Esophagus (tissue), 2 donors: ENCODE data around the gene SOHLH2. TPM values are rescaled to one million over a fixed set of nuclear protein-coding genes. Genes with fewer than 3 reads are reported as not detected.

ENCODE experiments used
- H3K27ac ChIP-seq, 2 donors: one replicate each; pipeline ENCODE4 v1.5.1; 2013; ENCODE audit warnings: low read depth in 2 of 2, mild to moderate bottlenecking in 2 of 2, inconsistent platforms in 1 of 2, low read length in 1 of 2, moderate library complexity in 1 of 2
- H3K27me3 ChIP-seq, 2 donors: one replicate each; pipeline ENCODE4 v1.6.1; 2013; ENCODE audit warnings: low read length in 2 of 2, control low read depth in 1 of 2, mild to moderate bottlenecking in 1 of 2; ENCODE audit not compliant: insufficient read depth in 2 of 2, control insufficient read depth in 1 of 2
- H3K36me3 ChIP-seq, 2 donors: one replicate each; pipeline ENCODE4 v1.6.1; 2013; ENCODE audit warnings: low read length in 1 of 2; ENCODE audit not compliant: control insufficient read depth in 2 of 2, insufficient read depth in 2 of 2
- H3K4me1 ChIP-seq, 2 donors: one replicate each; pipeline ENCODE4 v1.6.1; 2013; ENCODE audit warnings: low read length in 1 of 2; ENCODE audit not compliant: control insufficient read depth in 2 of 2, insufficient read depth in 2 of 2
- H3K4me3 ChIP-seq, 2 donors: one replicate each; pipeline ENCODE4 v1.5.1; 2013; ENCODE audit warnings: low read length in 2 of 2, mild to moderate bottlenecking in 2 of 2, low read depth in 1 of 2, moderate library complexity in 1 of 2
- H3K9me3 ChIP-seq, 2 donors: one replicate each; pipeline ENCODE4 v1.6.1; 2013; ENCODE audit warnings: mild to moderate bottlenecking in 2 of 2, low read depth in 1 of 2, low read length in 1 of 2, moderate library complexity in 1 of 2; ENCODE audit not compliant: control insufficient read depth in 2 of 2, insufficient read depth in 1 of 2
- WGBS, 2 donors: extraction: QIAGEN DNeasy Blood & Tissue Kit; methylation state at CpG; one replicate each; pipeline ENCODE4 v1.1.7; 2013; 5-methylcytosine and 5-hydroxymethylcytosine counted together
- polyA plus RNA-seq, 2 donors: library from polyadenylated mRNA; stranded (reverse); fragments of 200-250 nt; gene quantifications; one replicate each; pipeline ENCODE4 v1.2.3, GENCODE V29; 2013
- donor health status: healthy with polysubstance abuse.
- donor health status: Bipolar disorder and iron deficiency.

The SOHLH2 gene
- under 1 TPM; 0.04 to 0.12 TPM for polyA plus RNA-seq

DNA sequence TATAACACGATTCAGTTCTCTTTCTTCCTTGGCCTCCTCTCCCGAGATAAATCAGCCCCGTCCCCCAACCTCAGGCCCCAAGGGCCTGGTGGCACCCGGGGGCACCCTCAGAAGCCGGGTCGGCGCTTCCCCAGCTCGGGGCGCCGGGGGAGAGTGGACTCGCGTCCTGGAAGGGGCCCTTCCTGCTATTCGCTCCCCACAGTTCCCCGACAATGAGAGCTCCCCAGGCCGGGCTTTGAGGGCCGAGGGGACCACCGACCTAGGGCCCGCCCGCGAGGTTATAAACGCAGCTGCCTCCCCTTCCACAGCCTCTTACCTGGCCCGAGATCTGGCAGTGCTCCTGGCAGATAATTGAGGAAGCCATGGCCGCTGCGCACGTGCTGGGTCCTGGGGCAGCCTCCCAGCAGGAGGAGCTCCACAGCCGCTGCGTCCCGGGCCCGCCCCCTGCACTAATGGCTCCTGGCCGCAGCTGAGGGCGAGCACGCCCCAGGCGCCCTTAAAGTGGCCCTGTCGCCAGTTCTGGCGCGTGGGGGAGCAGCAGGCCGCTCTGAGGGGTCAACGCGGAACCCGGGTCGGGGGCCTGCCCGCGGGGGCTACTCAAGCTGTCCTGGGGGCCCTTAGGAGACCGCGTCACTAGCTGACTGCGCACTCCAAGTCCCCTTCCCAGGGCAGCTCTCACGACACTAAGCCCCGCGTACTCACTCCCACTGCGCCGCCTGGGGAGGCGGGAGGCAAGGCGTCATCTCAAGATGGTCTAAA, at the start of gene SOHLH2:
Gene SOHLH2, minus strand, starts transcription at position 394 of the 759 bp plus-strand sequence. Its CDS starts 30 bp downstream, at position 364.
- Histone ChIP-seq H3K27me3 (no peaks in the 10 kb centered on the region), H3K27ac (no peak within 1 kb of the TSS), H3K4me1 (no peaks in the 10 kb centered on the region), H3K4me3 (no peak within 1 kb of the TSS), H3K9me3 (no peaks in the 10 kb centered on the region), H3K36me3 (no peaks in the 10 kb centered on the region)
- 93 to 94% methylated on average over 53 of the region's 53 CpGs for WGBS, 2 donors

- Histone ChIP-seq H3K9me3 (peaks cover 0 to 2% of the 10 kb centered on the region in 2 donors), H3K36me3 (no peaks in the 10 kb centered on the region), H3K27ac (no peak overlapping the region), H3K4me1 (no peaks in the 10 kb centered on the region), H3K4me3 (no peak overlapping the region), H3K27me3 (no peaks in the 10 kb centered on the region)
Observed at GRCh38 chr13:36261976-36262375, 47.6 kb upstream of the SOHLH2 start.

- WGBS, 2 donors = 82 to 84% methylated on average over 3 of the region's 3 CpGs
- H3K27ac ChIP-seq = no peak overlapping the region
- H3K36me3 ChIP-seq = no peaks in the 10 kb centered on the region
- no peaks in the 10 kb centered on the region for H3K27me3 ChIP-seq
- no peaks in the 10 kb centered on the region for H3K4me1 ChIP-seq
- no peak overlapping the region for H3K4me3 ChIP-seq
- peaks cover 0 to 2% of the 10 kb centered on the region in 2 donors for H3K9me3 ChIP-seq
Observed at GRCh38 chr13:36261011-36261410, 46.7 kb upstream of the SOHLH2 start.

DNA sequence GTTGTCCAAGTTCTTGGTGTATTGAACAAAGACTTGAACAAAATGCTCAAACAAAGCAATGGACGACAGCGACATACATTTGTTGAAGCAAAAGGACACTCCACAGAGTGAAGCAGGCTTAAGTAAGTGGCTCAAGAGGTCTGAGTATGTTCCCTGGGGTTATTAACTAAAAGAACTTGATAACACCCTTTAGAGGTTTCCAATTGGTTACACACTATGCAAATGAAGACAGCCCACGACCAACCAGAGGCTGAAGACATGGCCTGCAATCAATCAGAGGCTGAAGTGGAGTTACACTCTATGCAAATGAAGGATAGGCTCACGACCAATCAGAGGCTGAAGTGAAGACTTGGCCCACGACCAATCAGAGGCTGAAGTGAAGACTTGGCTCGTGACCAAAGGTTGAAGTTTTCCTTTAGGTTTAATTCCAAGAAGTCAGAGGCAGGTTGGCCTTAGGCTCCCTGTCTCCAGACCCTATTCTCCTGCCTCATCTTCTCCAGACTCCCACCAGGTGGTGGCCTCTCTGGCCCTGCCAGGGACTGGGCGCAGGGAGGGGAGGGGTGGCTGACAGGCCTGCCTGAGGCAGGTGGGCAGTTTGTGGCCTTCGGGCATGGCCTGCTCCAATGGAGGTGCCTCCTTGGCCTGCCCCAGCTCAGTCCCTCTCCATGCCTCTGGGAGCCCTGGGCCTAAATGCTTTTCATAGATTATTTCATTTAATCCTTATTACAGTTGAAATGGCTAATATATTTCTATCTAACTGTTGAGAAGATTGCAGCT, 45.2 kb upstream of the SOHLH2 start:
- no peaks in the 10 kb centered on the region for H3K36me3 ChIP-seq
- no peak overlapping the region for H3K4me3 ChIP-seq
- no peaks in the 10 kb centered on the region for H3K27me3 ChIP-seq
- H3K4me1 ChIP-seq = peaks cover 0 to 3% of the 10 kb centered on the region in 2 donors
- 88 to 89% methylated on average over 8 of the region's 8 CpGs for WGBS, 2 donors
- peaks cover 0 to 2% of the 10 kb centered on the region in 2 donors for H3K9me3 ChIP-seq
- H3K27ac ChIP-seq = no peak overlapping the region

- peaks cover 0 to 2% of the 10 kb centered on the region in 2 donors for H3K9me3 ChIP-seq
- no peaks in the 10 kb centered on the region for H3K27me3 ChIP-seq
- no peak overlapping the region for H3K27ac ChIP-seq
- 83 to 85% methylated on average over 8 of the region's 8 CpGs for WGBS, 2 donors
- H3K4me3 ChIP-seq = no peak overlapping the region
- no peaks in the 10 kb centered on the region for H3K36me3 ChIP-seq
- H3K4me1 ChIP-seq = peaks cover 0 to 3% of the 10 kb centered on the region in 2 donors
Observed at GRCh38 chr13:36258831-36259230, 44.5 kb upstream of the SOHLH2 start.

- no peaks in the 10 kb centered on the region for H3K36me3 ChIP-seq
- H3K4me1 ChIP-seq = peaks cover 0 to 3% of the 10 kb centered on the region in 2 donors
- no peak overlapping the region for H3K4me3 ChIP-seq
- no peak overlapping the region for H3K27ac ChIP-seq
- H3K9me3 ChIP-seq = no peaks in the 10 kb centered on the region
- H3K27me3 ChIP-seq = no peaks in the 10 kb centered on the region
Observed at GRCh38 chr13:36251526-36251925, 37.2 kb upstream of the SOHLH2 start.

GRCh38 chr13:36251017-36251416, 36.7 kb upstream of the SOHLH2 start:
- no peaks in the 10 kb centered on the region for H3K36me3 ChIP-seq
- no peak overlapping the region for H3K27ac ChIP-seq
- 85% methylated on average over 4 of the region's 4 CpGs for WGBS, 2 donors
- H3K9me3 ChIP-seq = no peaks in the 10 kb centered on the region
- H3K4me1 ChIP-seq = peaks cover 0 to 3% of the 10 kb centered on the region in 2 donors
- H3K4me3 ChIP-seq = no peak overlapping the region
- H3K27me3 ChIP-seq = no peaks in the 10 kb centered on the region

GRCh38 chr13:36248700-36249099, 34.3 kb upstream of the SOHLH2 start:
- Histone ChIP-seq H3K4me1 (no peaks in the 10 kb centered on the region), H3K36me3 (no peaks in the 10 kb centered on the region), H3K4me3 (no peak overlapping the region), H3K27me3 (no peaks in the 10 kb centered on the region), H3K27ac (no peak overlapping the region), H3K9me3 (no peaks in the 10 kb centered on the region)

DNA sequence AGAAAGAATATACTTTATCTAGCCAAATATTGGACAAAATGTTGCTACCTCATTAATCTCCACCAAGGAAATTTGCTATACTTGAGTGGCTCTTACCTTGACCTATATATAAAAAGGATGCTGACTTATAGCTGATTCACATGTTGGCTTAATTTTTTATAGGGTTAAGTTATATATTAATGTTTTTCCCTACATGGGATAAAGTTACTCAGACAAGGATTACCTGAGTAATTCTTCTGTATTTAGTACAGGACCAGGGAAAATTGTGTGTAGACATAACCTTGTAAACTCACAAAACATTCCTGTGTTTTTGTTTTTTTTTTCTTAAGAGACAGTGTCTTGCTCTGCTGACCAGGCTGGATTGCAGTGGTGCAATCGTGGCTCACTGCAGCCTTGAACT, 30.6 kb upstream of the SOHLH2 start:
- WGBS, 2 donors = 71 to 79% methylated on average over 1 of the region's 1 CpG
- Histone ChIP-seq H3K27me3 (no peaks in the 10 kb centered on the region), H3K4me3 (no peak overlapping the region), H3K4me1 (no peaks in the 10 kb centered on the region), H3K27ac (no peak overlapping the region), H3K9me3 (no peaks in the 10 kb centered on the region), H3K36me3 (no peaks in the 10 kb centered on the region)
